Activated CD4-positive, alpha-beta T cell treated with anti-CD3 and anti-CD28 coated beads, Interleukin-2, amount 50 U/mL, for 1 hour (primary cell): Measurements from ENCODE around the gene YTHDF1.
"Not testable (repeated sequence)": the region's sequence is repeated elsewhere in the genome, so short reads cannot be mapped to it uniquely, and the experiment has no call there.

Experiments used
- DNase-seq: peaks from one replicate; pipeline ENCODE4 v3.0.0-alpha.2; 2020

Gene YTHDF1

GRCh38 chr20:63225082-63225454 is 9.1 kb upstream of the YTHDF1 start:
- DNase-seq: no peak

DNA sequence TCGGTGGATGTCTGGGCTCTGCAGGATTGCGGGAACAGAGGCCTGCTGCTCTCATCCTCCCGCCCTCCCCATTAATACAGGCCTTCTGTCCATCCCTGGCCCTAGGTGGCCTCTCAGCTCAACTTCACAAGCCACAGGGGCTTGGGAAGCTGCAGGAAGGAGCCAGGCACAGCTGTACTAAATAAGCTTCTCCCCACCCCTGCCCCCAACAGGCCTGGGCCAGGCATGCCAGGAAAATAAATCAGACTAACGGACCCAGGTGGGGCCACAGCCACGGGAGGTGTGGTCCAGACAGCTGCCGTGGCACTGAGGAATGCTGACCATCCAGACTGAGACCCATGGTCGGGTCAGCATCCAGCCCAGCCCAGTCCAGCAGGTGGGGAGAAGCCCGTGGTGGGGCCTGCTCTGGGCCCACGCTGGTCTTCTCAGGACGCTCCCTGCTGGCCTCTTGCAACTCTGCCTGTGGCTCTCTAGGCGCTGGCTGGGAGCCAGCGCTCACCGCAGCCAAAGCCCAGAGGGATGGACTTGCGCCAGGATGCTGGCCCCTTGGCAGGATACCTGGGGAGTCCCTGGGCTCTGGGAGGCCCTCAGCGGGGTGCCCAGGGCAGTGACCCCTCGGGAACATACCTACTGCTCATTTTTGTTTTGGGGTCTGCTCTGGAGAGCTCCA is 8.6 kb upstream of the YTHDF1 start:
- no peak for DNase-seq

GRCh38 chr20:63223826-63224207 is 7.9 kb upstream of the YTHDF1 start:
- no peak for DNase-seq

DNA sequence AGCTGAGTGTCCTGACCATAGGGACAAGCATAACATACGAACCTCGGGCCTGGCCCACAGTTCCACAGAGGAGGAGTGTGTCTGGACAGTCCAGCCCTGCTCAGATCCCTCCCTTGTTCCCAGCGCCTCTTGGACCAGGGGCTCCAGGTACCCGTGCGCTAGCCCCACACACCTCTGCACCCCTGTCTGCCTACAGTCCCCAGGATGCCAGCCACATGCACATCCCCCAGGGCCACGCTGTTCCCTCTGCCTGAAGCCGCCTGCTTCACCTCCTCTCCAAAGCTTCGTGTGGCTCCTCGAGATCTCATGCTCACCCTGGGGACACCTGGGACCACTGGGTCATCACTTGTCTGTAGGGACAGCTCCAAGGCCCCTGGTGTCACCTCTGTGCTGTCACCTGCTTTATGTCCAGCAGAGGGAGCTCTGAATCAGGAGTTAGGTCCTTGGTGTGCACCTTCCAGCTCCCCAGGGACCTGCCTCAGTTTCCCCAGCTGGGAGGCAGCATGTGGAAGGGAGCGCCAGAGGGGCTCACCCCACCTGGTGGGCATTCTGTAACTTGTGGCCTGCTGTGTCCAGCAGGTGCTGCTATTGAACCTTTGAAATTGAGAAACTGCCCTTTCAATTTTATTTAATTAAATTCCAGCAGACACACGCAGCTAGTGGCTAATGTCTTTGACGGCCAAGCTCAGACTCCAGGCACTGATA is 7.3 kb upstream of the YTHDF1 start:
- peak; percentile 39 for DNase-seq

GRCh38 chr20:63222541-63222940 is 6.6 kb upstream of the YTHDF1 start:
- DNase-seq: no peak

- DNase-seq: not testable (repeated sequence)
Measured at GRCh38 chr20:63221400-63222053, 5.6 kb upstream of the YTHDF1 start.

GRCh38 chr20:63220696-63221399 is 4.9 kb upstream of the YTHDF1 start:
- DNase-seq: no peak

DNA sequence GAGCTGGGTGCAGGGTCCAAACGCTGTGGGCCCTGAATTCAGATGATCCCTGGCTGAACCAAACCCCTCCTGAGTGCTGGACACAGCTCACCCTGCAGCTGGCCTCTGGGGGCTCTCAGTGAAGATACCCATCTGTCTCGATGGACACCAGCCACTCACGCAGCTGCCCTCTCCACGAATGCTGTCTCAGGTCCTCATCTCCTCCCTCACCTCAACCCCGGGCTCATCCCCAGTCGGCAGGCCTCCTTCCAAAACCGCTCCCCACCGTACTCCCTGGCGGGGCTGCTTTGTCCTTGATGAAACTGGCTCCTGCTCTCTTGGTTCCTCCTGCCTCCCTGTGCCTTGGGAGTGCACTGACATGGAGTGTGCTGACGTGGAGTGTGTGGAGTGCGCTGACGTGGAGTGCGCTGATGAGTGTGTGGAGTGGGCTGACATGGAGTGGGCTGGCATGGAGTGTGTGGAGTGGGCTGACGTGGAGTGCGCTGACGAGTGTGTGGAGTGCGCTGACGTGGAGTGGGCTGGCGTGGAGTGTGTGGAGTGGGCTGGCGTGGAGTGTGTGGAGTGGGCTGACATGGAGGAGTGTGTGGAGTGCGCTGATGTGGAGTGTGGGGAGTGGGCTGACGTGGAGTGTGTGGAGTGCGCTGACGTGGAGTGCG is 4.1 kb upstream of the YTHDF1 start:
- DNase-seq: no peak

- no peak for DNase-seq
Measured at GRCh38 chr20:63219447-63219821, 3.5 kb upstream of the YTHDF1 start.

- DNase-seq: no peak
Measured at GRCh38 chr20:63218701-63219446, 2.9 kb upstream of the YTHDF1 start.

DNA sequence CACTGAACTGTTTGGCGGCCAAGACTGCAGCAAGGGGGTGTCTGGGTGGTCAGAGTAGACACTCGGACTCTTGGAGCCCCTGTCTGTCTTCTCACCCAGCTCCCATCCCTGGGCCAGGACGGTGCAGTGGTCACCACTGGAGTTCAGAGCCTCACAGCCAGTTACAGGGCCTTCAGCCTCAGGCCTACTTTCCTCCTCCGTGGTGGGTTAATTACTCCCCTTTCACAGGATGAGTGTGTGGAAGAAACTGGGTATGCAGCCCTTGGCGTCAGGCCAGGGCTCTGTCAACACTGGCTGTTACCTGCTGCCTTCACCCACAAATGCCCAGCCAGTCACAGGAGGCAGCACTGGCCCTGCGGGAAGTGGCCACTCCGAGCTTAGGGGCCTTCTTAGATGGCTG is 1.8 kb upstream of the YTHDF1 start:
- no peak for DNase-seq

DNA sequence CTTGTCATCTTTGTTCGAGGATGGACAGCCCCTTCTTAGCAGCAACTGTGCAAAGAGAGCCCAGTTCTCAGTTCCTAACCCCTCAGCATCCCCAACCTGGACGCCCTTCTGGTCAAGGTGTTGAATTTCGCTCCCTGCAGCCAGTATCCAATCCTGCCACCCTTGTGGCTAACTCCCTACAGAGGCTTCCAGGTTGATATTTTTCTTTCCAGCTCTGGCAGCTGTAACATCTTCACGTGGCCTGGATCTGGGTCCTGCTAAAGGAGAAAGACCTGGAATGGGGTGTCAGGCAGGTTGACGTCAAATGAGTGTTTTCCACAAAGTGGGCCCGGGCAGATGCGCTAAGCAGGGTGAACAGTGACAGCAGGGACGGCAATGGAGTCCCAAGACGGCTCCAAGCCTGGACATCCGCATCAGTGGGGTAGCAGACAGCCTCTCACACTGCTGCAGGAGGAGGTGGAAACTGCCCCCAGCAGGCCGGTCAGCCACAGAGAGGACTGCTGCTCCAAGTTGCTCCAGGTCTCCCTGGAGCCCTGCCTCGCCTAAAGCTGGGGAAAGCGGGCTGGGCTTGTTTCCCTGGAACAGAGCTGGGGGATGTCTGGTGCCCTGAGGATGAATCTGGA is 1.0 kb upstream of the YTHDF1 start:
- DNase-seq: no peak

- no peak for DNase-seq
Measured at GRCh38 chr20:63215101-63216040, 560 bp downstream of the YTHDF1 start.

DNA sequence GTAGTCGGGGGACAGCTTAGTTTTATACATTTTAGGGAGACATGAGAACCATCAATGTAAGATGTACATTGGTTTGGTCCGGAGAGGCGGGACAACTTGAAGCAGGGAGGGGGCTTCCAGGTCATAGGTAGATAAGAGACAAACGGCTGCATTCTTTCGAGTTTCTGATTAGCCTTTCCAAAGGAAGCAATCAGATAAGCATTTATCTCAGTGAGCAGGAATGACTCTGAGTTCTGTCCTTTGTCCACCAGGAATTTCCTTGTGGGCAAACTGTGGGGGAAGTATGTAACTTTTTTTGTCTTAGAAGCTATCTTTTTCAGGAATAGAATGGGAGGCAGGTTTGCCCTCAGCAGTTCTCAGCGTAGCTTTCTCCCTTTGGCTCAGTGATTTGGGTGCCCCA is 1.4 kb downstream of the YTHDF1 start:
- no peak for DNase-seq

GRCh38 chr20:63212792-63213191 is 3.1 kb downstream of the YTHDF1 start:
- DNase-seq: no peak

GRCh38 chr20:63212393-63212730 is 3.6 kb downstream of the YTHDF1 start:
- DNase-seq: no peak

GRCh38 chr20:63210011-63210605 is 5.8 kb downstream of the YTHDF1 start:
- no peak for DNase-seq

- DNase-seq: no peak
Measured at GRCh38 chr20:63208346-63208909, 7.5 kb downstream of the YTHDF1 start.

DNA sequence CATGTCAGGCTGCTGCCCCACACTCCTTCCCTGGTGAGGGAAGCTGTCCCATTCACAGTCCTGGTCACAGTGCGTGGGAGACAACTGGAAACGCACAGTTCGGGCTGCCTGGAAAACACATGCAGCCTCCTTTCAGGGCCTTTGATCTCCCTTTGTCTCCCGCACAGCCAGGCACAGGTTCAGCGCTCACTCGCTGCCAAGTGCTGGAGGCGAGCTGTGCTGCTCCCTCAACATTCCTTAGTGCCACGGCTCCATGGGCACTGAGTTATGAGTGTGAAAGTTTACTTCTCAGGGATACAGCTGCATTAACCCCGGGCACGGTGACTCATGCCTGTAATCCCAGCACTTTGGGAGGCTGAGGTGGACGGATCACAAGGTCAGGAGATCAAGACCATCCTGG is 9.1 kb downstream of the YTHDF1 start:
- no peak for DNase-seq

- no peak for DNase-seq
Measured at GRCh38 chr20:63205896-63206295, 10.0 kb downstream of the YTHDF1 start.
